ENCODE measurements around the gene UBTF. TPM values are rescaled to one million over a fixed set of nuclear protein-coding genes. Genes with fewer than 3 reads are reported as not detected.

Gene UBTF
- total and polyA plus RNA-seq, 8 donors, result 31.9 to 51.8 (median 39.5) TPM

GRCh38 chr17:44213403-44214229 is 5.9 kb downstream of the UBTF start:
- FAIRE-seq (no peak), DNase-seq (no peak), ATAC-seq (no peak)
- TF ChIP-seq CTCF (IDR thresholded peaks at IDR 0.05), result no peak
- Histone ChIP-seq H3K27ac (no peak overlapping the region), H3K27me3 (no peaks in the 10 kb centered on the region), H3K4me1 (peaks cover 6 to 17% (median 10%) of the 10 kb centered on the region in 3 donors), H3K4me3 (no peak overlapping the region), H3K36me3 (peaks cover 0 to 34% (median 23%) of the 10 kb centered on the region in 3 donors), H3K9me3 (no peaks in the 10 kb centered on the region)
- WGBS, 2 donors, result 86 to 89% methylated on average over 15 of the region's 15 CpGs
- intact Hi-C loops (cut with DNase I), result loop anchor here (5.0 to 10.0 kb wide), 4 partner anchors 109 to 134 kb away; partner anchors contain the start of genes SLC25A39 (in 2 of the 3) and GRN (in 1 of the 3)

GRCh38 chr17:44212507-44213402 is 6.7 kb downstream of the UBTF start:
- TF ChIP-seq CTCF (IDR thresholded peaks at IDR 0.05), result no peak
- ATAC-seq (no peak), FAIRE-seq (no peak), DNase-seq (peak in 2 of 6 donors; percentile 57 to 82)
- 61 to 73% methylated on average over 30 to 31 of the region's 31 CpGs for WGBS, 2 donors
- H3K4me1 ChIP-seq, result peaks cover 4 to 12% (median 7%) of the 10 kb centered on the region in 3 donors
- H3K4me3 ChIP-seq, result no peak overlapping the region
- H3K27me3 ChIP-seq, result no peaks in the 10 kb centered on the region
- H3K27ac ChIP-seq, result no peak overlapping the region
- intact Hi-C loops (cut with DNase I), result loop anchor here (5.0 to 10.0 kb wide), 4 partner anchors 110 to 135 kb away; partner anchors contain the start of genes SLC25A39 (in 2 of the 3) and GRN (in 1 of the 3)
- no peaks in the 10 kb centered on the region for H3K9me3 ChIP-seq
- peaks cover 0 to 34% (median 24%) of the 10 kb centered on the region in 3 donors for H3K36me3 ChIP-seq

- intact Hi-C loops (cut with DNase I), result loop anchor here (5.0 to 10.0 kb wide), 4 partner anchors 111 to 136 kb away; partner anchors contain the start of genes SLC25A39 (in 2 of the 3) and GRN (in 1 of the 3)
- FAIRE-seq, result no peak
- TF ChIP-seq CTCF (IDR thresholded peaks at IDR 0.05), result no peak
- Histone ChIP-seq H3K36me3 (peaks cover 0 to 45% (median 34%) of the 10 kb centered on the region in 3 donors), H3K4me1 (peaks cover 0 to 8% (median 0%) of the 10 kb centered on the region in 3 donors), H3K4me3 (no peak overlapping the region), H3K27ac (no peak overlapping the region), H3K9me3 (no peaks in the 10 kb centered on the region), H3K27me3 (no peaks in the 10 kb centered on the region)
- peak in 1 of 4 donors; percentile 2 for ATAC-seq
- DNase-seq, result peak in 1 of 6 donors; percentile 78
- WGBS, 2 donors, result 76 to 80% methylated on average over 30 of the region's 30 CpGs
These were observed 7.9 kb downstream of the UBTF start for GRCh38 chr17:44211281-44212265.

All from pancreas (tissue), 10 donors.